Activated T-cell treated with anti-CD3 and anti-CD28 coated beads, Interleukin-2, amount 50 U/mL, for 72 hours (primary cell): ENCODE data around the gene ATP10A. TPM values are rescaled to one million over a fixed set of nuclear protein-coding genes. Genes with fewer than 3 reads are reported as not detected.

ENCODE experiments used
- ATAC-seq, 2 donors: fragments of 150-1000 bp; cut with Tn5 transposase; replicated peaks in 1 of 2; 2 replicates each; pipeline ENCODE4 v1.10.0; 2021; ENCODE audit warnings: moderate library complexity in 2 of 2, mild to moderate bottlenecking in 1 of 2
- DNase-seq, 2 donors: peaks; one replicate each; pipeline ENCODE4 v3.0.0; 2021 to 2022; ENCODE audit warnings: mixed read lengths in 1 of 2
- H3K27ac Mint-ChIP-seq: one replicate; pipeline ENCODE4 v1.8.0; 2022; ENCODE audit warnings: mild to moderate bottlenecking, moderate library complexity, mixed read lengths
- H3K27me3 Mint-ChIP-seq: one replicate; pipeline ENCODE4 v1.8.0; 2022; ENCODE audit warnings: low read depth, mixed read lengths
- H3K36me3 Mint-ChIP-seq, 2 donors: one replicate each; pipeline ENCODE4 v1.8.0; 2022; ENCODE audit warnings: mixed read lengths in 2 of 2, mild to moderate bottlenecking in 1 of 2; ENCODE audit not compliant: insufficient read depth in 2 of 2
- H3K4me1 Mint-ChIP-seq: one replicate; pipeline ENCODE4 v1.8.0; 2022; ENCODE audit warnings: low read depth, mixed read lengths
- H3K4me3 Mint-ChIP-seq, 2 donors: one replicate each; pipeline ENCODE4 v1.8.0; 2022; ENCODE audit warnings: mild to moderate bottlenecking in 2 of 2, mixed read lengths in 2 of 2, moderate library complexity in 2 of 2
- H3K9me3 Mint-ChIP-seq, 2 donors: one replicate each; pipeline ENCODE4 v1.8.0; 2022; ENCODE audit warnings: mixed read lengths in 2 of 2
- total RNA-seq, 2 donors: library from RNA; stranded (reverse); gene quantifications; one replicate each; pipeline ENCODE4 v1.2.3, GENCODE V29; 2022

ATP10A gene
- total RNA-seq, 2 donors from 2014 or later = 21.9 to 25.6 TPM

DNA sequence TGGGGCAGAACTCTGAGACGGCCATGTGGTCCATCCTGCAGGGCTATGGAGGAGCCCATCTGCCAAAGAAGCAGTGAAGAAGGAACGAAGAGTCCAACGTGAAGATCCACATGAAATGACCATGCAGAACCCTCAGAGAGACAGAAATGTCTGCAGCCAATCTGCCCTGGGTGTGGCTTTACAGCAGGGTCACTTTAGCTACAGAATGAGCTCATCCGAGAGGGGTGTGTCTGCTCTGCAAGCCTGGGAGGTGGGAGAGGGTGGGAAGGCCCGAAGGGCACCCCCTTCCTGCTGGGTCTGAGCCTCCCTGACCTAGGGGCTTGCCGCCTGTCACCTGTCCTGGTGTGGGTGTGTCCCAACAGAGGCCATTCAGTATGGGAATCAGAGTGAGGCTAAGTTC lies 176.3 kb downstream of the ATP10A start:
- Mint-ChIP-seq H3K9me3 (no peaks in the 10 kb centered on the region), H3K36me3 (peaks cover 4 to 22% of the 10 kb centered on the region in 2 donors), H3K27me3 (no peaks in the 10 kb centered on the region), H3K4me1 (no peaks in the 10 kb centered on the region), H3K27ac (no peak overlapping the region), H3K4me3 (no peak overlapping the region)
- DNase-seq (no peak), ATAC-seq (no peak)

DNA sequence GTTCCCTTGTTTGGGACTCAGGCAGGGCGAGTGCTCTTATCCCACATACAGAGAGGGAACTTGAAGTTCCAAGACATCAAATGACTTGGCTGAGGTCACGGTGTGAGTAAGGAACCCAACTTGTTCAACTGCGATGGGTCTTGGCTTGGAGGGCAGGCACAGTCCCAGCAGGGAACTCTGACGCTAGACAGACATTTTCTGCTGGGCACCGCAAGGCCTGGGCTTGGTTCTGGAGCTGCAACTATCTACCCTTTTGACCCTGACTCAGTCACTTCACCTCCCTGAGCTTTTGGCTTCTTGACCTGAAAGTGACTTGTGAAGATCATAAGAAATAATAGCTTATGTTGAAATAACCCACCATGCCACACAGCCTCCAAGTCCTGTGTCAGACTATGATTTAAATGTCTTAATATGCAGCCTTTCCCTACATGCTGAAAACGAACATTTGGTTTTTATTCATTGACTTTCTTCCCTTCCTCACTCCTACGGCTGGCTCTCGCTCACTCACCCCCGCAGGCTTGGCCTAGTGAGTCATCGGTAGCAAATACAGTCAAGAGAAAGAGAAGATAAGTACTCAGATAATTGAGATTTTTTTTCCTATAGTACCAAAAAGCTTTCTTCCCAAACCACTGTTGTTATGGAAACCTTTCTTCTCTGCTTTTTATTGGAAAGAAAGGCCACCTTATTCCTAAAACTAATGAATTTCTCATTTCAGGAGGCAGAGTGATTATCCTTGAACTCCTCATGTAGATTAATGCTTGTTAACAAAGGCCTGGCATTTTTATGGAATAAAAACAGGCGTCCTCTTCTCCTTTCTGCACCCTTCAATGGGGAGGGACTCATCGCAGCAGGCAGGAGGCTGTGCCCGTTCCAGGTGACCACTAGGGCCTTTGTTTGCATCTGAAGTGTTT lies 178.4 kb downstream of the ATP10A start:
- DNase-seq (no peak), ATAC-seq (no peak)
- Mint-ChIP-seq H3K9me3 (no peaks in the 10 kb centered on the region), H3K4me3 (no peak overlapping the region), H3K27me3 (no peaks in the 10 kb centered on the region), H3K36me3 (peaks cover 7 to 25% of the 10 kb centered on the region in 2 donors), H3K4me1 (no peaks in the 10 kb centered on the region), H3K27ac (no peak overlapping the region)

- Mint-ChIP-seq H3K4me3 (no peak overlapping the region), H3K36me3 (peaks cover 7 to 24% of the 10 kb centered on the region in 2 donors), H3K4me1 (no peaks in the 10 kb centered on the region), H3K27ac (no peak overlapping the region), H3K9me3 (no peaks in the 10 kb centered on the region), H3K27me3 (no peaks in the 10 kb centered on the region)
- DNase-seq (no peak), ATAC-seq (no peak)
Observed at GRCh38 chr15:25683911-25684310, 179.2 kb downstream of the ATP10A start.

DNA sequence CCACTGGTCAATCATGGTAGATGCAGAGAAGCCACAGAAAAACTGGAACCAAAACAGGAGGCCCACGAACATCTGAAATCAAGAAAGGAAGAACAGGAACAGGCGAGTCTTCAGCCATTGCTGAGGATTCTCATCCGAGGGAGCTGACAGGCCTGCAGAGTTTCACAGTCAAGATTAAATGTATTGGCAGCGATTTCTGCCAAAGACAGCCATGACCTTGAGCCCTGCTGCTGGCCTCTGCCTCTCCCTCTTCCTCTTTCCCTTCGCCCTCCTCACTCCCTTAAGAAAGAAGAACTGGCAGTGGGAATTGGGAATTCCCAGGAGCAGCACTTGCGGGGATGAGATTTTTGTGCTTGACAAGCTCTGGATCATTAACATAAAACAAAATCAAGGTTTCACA lies 179.7 kb downstream of the ATP10A start:
- ATAC-seq (no peak), DNase-seq (no peak)
- no peaks in the 10 kb centered on the region for H3K4me1 Mint-ChIP-seq
- no peaks in the 10 kb centered on the region for H3K27me3 Mint-ChIP-seq
- H3K4me3 Mint-ChIP-seq = no peak overlapping the region
- H3K9me3 Mint-ChIP-seq = no peaks in the 10 kb centered on the region
- H3K36me3 Mint-ChIP-seq = peaks cover 10 to 28% of the 10 kb centered on the region in 2 donors
- H3K27ac Mint-ChIP-seq = no peak overlapping the region

DNA sequence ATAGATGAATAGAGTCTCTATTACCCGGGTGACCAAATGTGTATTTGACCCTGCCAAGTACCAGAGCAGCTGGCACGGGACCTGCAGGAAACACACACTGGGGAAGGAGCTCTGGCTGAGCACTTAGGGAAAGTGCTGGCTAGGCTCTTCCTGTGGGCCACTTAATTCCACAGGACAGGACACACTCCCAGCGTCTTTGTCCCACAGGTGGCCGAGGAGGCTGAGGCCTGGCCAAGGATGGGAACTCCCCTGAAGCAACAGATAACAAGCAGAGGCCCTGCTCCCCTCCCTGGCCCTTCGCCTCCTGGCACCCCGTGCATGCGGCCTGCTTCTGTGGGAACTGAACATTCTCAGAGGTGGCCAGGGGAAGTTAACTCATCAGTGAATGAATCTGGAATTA lies 180.8 kb downstream of the ATP10A start:
- H3K36me3 Mint-ChIP-seq = peaks cover 11 to 28% of the 10 kb centered on the region in 2 donors
- no peaks in the 10 kb centered on the region for H3K9me3 Mint-ChIP-seq
- ATAC-seq = no peak
- no peak for DNase-seq
- no peak overlapping the region for H3K27ac Mint-ChIP-seq
- no peak overlapping the region for H3K4me3 Mint-ChIP-seq
- H3K4me1 Mint-ChIP-seq = no peaks in the 10 kb centered on the region
- H3K27me3 Mint-ChIP-seq = no peaks in the 10 kb centered on the region

- ATAC-seq = no peak
- no peak overlapping the region for H3K27ac Mint-ChIP-seq
- H3K36me3 Mint-ChIP-seq = peaks cover 11 to 28% of the 10 kb centered on the region in 2 donors
Observed at GRCh38 chr15:25680686-25681025, 182.5 kb downstream of the ATP10A start.

GRCh38 chr15:25679964-25680685 lies 183.0 kb downstream of the ATP10A start:
- H3K9me3 Mint-ChIP-seq = no peaks in the 10 kb centered on the region
- H3K27ac Mint-ChIP-seq = no peak overlapping the region
- no peak for DNase-seq
- H3K27me3 Mint-ChIP-seq = no peaks in the 10 kb centered on the region
- H3K4me1 Mint-ChIP-seq = no peaks in the 10 kb centered on the region
- H3K4me3 Mint-ChIP-seq = no peak overlapping the region
- H3K36me3 Mint-ChIP-seq = peaks cover 11 to 25% of the 10 kb centered on the region in 2 donors
- no peak for ATAC-seq

More at GRCh38 chr15:25680686-25681025, 182.5 kb downstream of the ATP10A start:
- H3K9me3 Mint-ChIP-seq = no peaks in the 10 kb centered on the region
- H3K4me3 Mint-ChIP-seq = no peak overlapping the region
- H3K27me3 Mint-ChIP-seq = no peaks in the 10 kb centered on the region
- DNase-seq = no peak
- H3K4me1 Mint-ChIP-seq = no peaks in the 10 kb centered on the region

DNA sequence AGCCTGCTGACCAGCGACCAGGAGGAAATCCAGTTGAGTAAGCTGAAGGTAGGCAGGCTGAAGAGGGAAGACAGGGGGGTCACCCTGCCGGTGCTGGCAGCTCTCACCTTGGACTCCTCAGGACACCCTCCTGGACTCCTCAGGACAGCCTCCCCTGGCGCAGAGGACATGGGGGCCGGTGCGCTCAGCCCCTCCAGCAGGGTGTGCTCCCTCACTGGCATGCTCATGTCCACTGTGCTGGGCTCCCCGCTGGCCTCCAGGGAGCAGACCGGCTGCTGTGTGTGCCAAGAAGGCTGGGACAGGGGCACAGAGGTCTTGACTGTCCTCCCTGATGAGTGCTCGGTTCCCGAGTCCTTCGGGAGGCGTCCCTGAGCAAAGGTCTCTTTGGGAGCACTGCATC lies 183.6 kb downstream of the ATP10A start:
- no peaks in the 10 kb centered on the region for H3K4me1 Mint-ChIP-seq
- H3K27me3 Mint-ChIP-seq = no peaks in the 10 kb centered on the region
- no peak for DNase-seq

DNA sequence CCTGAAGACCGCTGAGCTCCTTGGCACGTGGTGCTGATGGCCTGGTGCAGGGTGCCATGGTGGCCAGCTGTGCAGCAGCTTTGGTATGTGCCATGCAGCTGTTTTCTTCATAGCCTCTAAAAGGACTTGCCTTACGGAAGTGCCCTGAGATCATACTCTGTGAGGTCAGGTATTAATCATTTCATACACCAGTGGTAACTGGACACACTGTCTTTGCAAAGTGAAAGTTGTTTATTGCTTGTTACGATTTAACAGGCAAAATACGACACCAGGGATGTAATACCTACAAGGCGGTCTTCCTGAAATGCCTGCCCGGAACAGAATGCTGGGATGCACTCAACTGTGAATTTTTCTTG lies 184.6 kb downstream of the ATP10A start:
- no peak for ATAC-seq
- H3K27ac Mint-ChIP-seq = no peak overlapping the region
- peaks cover 7 to 20% of the 10 kb centered on the region in 2 donors for H3K36me3 Mint-ChIP-seq
- no peaks in the 10 kb centered on the region for H3K27me3 Mint-ChIP-seq
- DNase-seq = no peak
- H3K4me3 Mint-ChIP-seq = no peak overlapping the region
- no peaks in the 10 kb centered on the region for H3K9me3 Mint-ChIP-seq
- no peaks in the 10 kb centered on the region for H3K4me1 Mint-ChIP-seq

More for the DNA sequence above, 183.6 kb downstream of the ATP10A start:
- Mint-ChIP-seq H3K9me3 (no peaks in the 10 kb centered on the region), H3K27ac (no peak overlapping the region), H3K4me3 (no peak overlapping the region), H3K36me3 (peaks cover 9 to 22% of the 10 kb centered on the region in 2 donors)
- no peak for ATAC-seq

DNA sequence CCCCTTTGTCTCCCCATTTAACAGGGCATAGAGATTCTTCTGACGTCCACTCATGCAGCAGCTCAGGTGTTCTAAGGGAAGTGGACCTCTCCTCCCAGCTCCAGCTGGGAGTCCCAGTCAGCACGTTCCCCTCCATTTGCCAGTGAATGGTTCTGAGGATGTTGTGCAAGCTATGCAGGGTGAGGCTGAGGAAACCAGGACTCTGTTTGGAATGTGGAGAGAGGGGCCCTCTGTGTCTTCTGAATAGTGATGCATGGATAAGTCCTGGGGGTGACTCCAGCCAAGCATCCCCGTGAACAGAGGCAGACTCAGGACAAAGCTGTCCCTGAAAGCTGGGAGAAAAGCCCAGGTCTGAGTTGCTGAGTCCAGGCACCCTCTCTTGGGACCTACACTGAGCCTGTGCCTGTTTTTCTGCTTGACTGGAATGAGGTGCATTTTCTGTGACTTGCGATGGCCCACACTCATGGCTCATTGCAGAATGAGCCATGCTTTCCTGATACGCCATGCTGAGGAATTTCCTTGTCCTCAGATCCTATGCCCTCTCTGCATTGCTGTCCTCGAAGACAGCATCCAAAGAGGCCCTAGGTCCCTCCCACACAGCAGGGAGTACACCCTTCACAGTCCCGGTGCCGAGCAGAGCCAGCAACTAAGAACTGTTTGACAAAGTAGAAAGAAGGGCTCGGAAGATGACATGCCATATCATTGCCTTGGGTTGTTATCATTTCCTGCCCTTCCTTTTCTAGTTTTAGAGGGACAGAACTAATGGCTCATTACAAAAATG lies 185.2 kb downstream of the ATP10A start:
- Mint-ChIP-seq H3K36me3 (peaks cover 7 to 17% of the 10 kb centered on the region in 2 donors), H3K9me3 (no peaks in the 10 kb centered on the region), H3K27ac (no peak overlapping the region), H3K4me3 (no peak overlapping the region), H3K27me3 (no peaks in the 10 kb centered on the region), H3K4me1 (no peaks in the 10 kb centered on the region)
- DNase-seq (no peak), ATAC-seq (no peak)

DNA sequence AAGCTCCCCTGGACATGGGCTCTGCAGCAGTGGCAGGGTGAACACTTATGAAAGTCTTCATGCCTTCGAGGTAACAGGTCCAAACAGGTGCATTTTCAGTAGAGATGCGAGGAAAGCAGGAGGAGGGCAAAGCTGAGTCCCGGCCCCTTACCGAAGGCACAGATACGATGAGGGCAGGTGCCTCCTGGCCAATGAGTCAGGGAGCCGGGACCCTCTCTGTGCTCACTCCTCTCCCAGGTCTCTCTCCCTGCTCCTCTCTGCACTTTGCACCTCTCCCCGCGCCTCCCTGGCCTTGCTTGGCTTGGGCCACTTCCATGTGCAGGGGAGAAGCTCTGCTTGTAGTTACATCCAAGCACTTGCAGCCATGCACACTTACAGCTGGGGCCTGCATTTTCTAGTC lies 187.1 kb downstream of the ATP10A start:
- peaks cover 7% of the 10 kb centered on the region in 2 donors for H3K36me3 Mint-ChIP-seq
- no peak for DNase-seq
- H3K27ac Mint-ChIP-seq = no peak overlapping the region
- H3K9me3 Mint-ChIP-seq = peaks cover 0 to 2% of the 10 kb centered on the region in 2 donors
- no peak for ATAC-seq
- no peak overlapping the region for H3K4me3 Mint-ChIP-seq
- peaks cover 10% of the 10 kb centered on the region for H3K27me3 Mint-ChIP-seq
- no peaks in the 10 kb centered on the region for H3K4me1 Mint-ChIP-seq

GRCh38 chr15:25675396-25675795 lies 187.7 kb downstream of the ATP10A start:
- Mint-ChIP-seq H3K27ac (no peak overlapping the region), H3K4me3 (no peak overlapping the region), H3K27me3 (peaks cover 17% of the 10 kb centered on the region), H3K4me1 (peaks cover 3% of the 10 kb centered on the region), H3K36me3 (peaks cover 7% of the 10 kb centered on the region in 2 donors), H3K9me3 (peaks cover 0 to 2% of the 10 kb centered on the region in 2 donors)
- DNase-seq (no peak), ATAC-seq (no peak)

DNA sequence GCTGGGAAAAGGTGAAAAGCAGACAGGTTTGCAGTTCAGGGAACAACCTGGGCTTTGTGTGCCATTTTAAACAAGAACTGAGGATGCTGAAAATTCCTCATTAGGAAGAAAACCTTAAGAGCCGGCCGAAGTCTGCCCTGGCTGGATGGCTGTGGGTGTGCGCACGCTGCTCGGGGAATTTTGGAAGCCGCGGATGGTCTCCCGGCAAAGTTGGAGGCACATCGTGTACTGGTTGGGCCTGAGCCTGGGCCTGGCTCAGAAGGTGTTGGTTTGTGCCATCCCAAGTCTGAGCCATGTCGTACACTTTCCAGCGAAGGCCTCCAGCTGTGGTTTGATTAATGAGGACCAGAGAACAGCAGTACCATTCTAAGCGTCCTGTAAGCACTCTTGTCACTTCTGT lies 188.2 kb downstream of the ATP10A start:
- ATAC-seq (no peak), DNase-seq (no peak)
- H3K9me3 Mint-ChIP-seq = peaks cover 0 to 2% of the 10 kb centered on the region in 2 donors
- H3K27ac Mint-ChIP-seq = no peak overlapping the region
- peaks cover 8% of the 10 kb centered on the region for H3K4me1 Mint-ChIP-seq
- H3K4me3 Mint-ChIP-seq = no peak overlapping the region
- peaks cover 21% of the 10 kb centered on the region for H3K27me3 Mint-ChIP-seq
- peaks cover 3 to 5% of the 10 kb centered on the region in 2 donors for H3K36me3 Mint-ChIP-seq
